Ishikawa (cell line): ENCODE data around the gene NSD2.

ENCODE experiments used
- CEBPB ChIP-seq: IDR thresholded peaks from 2 replicates; pipeline ENCODE4 v1.6.1; 2012
- CREB1 ChIP-seq: IDR thresholded peaks from 2 replicates; pipeline ENCODE4 v1.6.1; 2012; ENCODE audit warnings: low read depth
- EGR1 ChIP-seq: IDR thresholded peaks from 2 replicates; pipeline ENCODE4 v1.6.1; 2012
- EP300 ChIP-seq: IDR thresholded peaks from 2 replicates; pipeline ENCODE4 v1.6.1; 2012; ENCODE audit warnings: borderline replicate concordance
- FOXM1 ChIP-seq: IDR thresholded peaks from 2 replicates; pipeline ENCODE4 v1.6.1; 2012; ENCODE audit warnings: low read depth, borderline replicate concordance
- NFIC ChIP-seq: IDR thresholded peaks from 2 replicates; pipeline ENCODE4 v1.6.1; 2012
- RAD21 ChIP-seq: IDR thresholded peaks from 2 replicates; pipeline ENCODE4 v1.6.1; 2012; ENCODE audit warnings: low read depth
- REST ChIP-seq: IDR thresholded peaks from 2 replicates; pipeline ENCODE4 v1.6.1; 2012; ENCODE audit warnings: low read depth, mild to moderate bottlenecking
- TAF1 ChIP-seq: IDR thresholded peaks from 2 replicates; pipeline ENCODE4 v1.6.1; 2012; ENCODE audit warnings: low read depth, mild to moderate bottlenecking
- TCF12 ChIP-seq: IDR thresholded peaks from 2 replicates; pipeline ENCODE4 v1.6.1; 2012; ENCODE audit warnings: low read depth
- TEAD4 ChIP-seq: IDR thresholded peaks from 2 replicates; pipeline ENCODE4 v1.6.1; 2012
- YY1 ChIP-seq: IDR thresholded peaks from 2 replicates; pipeline ENCODE4 v1.6.1; 2012; ENCODE audit warnings: low read depth
- ZBTB7A ChIP-seq: IDR thresholded peaks from 2 replicates; pipeline ENCODE4 v1.6.1; 2012; ENCODE audit warnings: low read depth
- TF ChIP-seq, protein P1 (sequence below): IDR thresholded peaks from 2 replicates; pipeline ENCODE4 v1.6.1; 2012
- TF ChIP-seq, protein P2 (sequence below): IDR thresholded peaks from 2 replicates; pipeline ENCODE4 v1.6.1; 2012

NSD2 gene

GRCh38 chr4:1869530-1870327, 1.5 kb upstream of the NSD2 start:
- TF ChIP-seq EGR1: no peak
- TF ChIP-seq TEAD4: no peak
- no peak for TF ChIP-seq TAF1
- no peak for TF ChIP-seq CEBPB
- TF ChIP-seq, protein P1, sequence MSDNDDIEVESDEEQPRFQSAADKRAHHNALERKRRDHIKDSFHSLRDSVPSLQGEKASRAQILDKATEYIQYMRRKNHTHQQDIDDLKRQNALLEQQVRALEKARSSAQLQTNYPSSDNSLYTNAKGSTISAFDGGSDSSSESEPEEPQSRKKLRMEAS: no peak
- TF ChIP-seq TCF12: no peak
- no peak for TF ChIP-seq REST
- no peak for TF ChIP-seq ZBTB7A
- no peak for TF ChIP-seq FOXM1

GRCh38 chr4:1870328-1870577, 940 bp upstream of the NSD2 start:
- TF ChIP-seq FOXM1 (no peak), EP300 (no peak), TCF12 (no peak)

GRCh38 chr4:1871471-1872021, 353 bp downstream of the NSD2 start:
- no peak for TF ChIP-seq ZBTB7A
- TF ChIP-seq TAF1: no peak
- TF ChIP-seq YY1: 0 out of 2 replicates have a peak, but pooled peaks have one; percentile 6
- no peak for TF ChIP-seq RAD21
- TF ChIP-seq, protein P2, sequence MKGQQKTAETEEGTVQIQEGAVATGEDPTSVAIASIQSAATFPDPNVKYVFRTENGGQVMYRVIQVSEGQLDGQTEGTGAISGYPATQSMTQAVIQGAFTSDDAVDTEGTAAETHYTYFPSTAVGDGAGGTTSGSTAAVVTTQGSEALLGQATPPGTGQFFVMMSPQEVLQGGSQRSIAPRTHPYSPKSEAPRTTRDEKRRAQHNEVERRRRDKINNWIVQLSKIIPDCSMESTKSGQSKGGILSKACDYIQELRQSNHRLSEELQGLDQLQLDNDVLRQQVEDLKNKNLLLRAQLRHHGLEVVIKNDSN: no peak
- TF ChIP-seq, protein P1: no peak
- TF ChIP-seq EP300: no peak

GRCh38 chr4:1872870-1873269, 1.7 kb downstream of the NSD2 start:
- no peak for TF ChIP-seq EGR1
- TF ChIP-seq ZBTB7A: no peak
- TF ChIP-seq TEAD4: no peak
- TF ChIP-seq, protein P1: no peak
- TF ChIP-seq EP300: no peak
- TF ChIP-seq NFIC: no peak
- TF ChIP-seq REST: no peak
- no peak for TF ChIP-seq CREB1
- TF ChIP-seq FOXM1: no peak
- TF ChIP-seq, protein P2: no peak
- TF ChIP-seq CEBPB: no peak
- TF ChIP-seq TCF12: no peak

DNA sequence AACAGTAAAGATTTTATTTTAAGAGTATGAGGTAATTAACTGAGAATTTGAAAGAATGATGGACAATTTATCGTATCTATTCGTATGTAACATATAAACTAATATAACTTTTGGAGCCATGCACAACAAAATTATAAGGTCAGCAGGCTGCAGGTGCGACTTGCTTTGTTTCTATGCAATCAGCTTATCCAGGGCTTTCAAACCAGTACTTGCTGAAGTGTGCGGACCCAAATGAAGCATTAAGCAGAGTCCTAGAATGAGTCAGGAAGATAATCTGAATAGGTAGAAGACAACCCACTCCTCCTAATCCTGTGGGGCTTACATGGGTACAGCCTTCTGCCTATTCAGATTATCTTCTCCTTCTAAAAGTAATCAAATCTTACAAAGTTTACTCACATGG, 2.1 kb downstream of the NSD2 start:
- TF ChIP-seq CEBPB (no peak), EGR1 (no peak), FOXM1 (no peak), NFIC (no peak), YY1 (no peak), RAD21 (no peak), TAF1 (no peak), CREB1 (no peak), ZBTB7A (no peak), REST (no peak), TCF12 (no peak), EP300 (no peak), TEAD4 (no peak)
- TF ChIP-seq, protein P2: no peak
- TF ChIP-seq, protein P1: no peak
